ENCODE measurements around the gene REV1.

REV1 gene

DNA sequence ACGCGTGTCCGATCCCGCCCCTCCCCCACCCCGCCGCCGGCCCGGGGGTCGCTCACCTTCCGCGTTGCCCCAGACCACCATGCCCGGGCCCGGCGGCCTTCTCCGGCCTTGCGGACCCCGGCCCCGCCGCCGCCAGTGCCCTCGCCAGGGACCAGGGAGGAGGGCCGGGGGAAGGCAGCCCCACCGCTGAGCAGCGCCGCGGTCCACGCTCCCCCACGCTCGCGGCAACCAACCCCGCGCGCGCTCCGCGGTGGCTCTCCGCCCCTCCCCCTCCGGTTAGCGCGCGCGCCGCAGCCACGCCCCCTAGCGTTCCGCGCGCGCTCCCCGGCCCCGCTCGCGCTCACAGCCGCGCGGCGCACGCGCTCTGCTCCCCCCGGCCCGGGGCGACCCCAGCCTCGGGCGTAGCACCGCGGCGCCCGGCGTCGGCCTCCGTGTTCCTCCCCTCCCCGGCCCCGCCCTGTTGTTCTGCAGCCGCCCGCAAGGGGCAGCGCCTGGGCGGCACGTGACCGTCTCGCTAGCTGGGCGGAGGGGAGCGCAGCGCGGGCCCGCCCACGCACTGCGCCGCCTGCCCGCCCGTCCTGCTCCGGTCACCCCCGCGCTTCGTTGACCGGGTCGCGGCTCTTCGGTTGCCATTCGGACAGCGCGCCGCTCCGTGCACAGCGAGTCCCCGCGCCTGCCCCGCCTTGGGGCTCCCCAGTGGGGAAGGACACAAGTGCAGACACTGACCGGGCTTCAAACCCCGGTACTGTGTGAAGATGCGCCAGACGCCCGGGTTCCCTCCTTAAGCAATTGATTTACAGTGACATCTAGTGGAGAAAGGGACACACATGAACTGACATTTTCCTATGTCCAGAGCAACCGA, at the start of gene REV1:
REV1 (minus strand) TSS at position 257 of the 862 bp plus-strand sequence. CDS start 25,042 bp downstream, outside the sequence.
- DNase-seq: peak; percentile 96

DNA sequence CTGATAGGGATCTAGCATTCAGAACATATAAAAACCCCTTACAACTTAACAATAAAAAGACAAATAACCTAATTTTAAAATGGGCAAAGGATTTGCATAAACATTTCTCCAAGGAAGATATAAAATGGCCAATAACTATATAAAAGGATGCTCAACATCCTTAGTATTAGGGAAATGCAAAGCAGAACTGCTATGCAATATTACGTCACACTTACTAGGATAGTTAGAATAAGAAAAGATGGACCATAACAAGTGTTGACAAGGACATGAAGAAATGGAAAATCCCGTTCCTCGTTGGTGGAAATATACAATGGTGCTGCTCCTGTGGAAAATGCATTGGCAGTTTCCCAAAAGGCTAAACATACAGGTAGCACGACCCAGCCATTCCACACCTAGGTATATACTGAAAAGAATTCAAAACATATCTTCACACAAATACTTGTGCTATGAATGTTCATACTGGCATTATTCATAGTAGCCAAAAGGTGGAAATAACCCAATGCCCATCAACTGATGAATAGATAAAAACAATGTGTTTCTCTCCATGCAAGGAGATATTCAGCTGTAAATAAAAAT, 48.2 kb upstream of the REV1 start:
- DNase-seq: no peak

DNA sequence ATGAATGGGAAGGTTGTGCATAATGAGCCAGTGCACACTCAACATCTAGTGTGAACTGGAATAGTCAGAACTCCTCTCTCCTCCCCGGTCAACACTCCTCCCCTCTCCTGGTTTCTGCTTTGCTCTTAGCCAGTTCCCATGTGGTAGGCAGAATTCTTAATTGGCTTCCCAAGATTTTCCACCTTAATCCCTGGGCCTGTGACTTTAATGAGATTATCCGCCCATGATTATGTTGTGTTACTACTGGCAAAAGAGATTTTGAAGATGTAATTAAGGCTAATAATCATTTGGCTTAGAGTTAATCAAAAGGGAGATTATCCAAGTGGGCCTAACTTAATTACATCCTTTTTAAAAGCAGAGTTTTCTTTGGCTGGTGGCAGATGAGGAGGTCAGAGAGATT, 34.2 kb upstream of the REV1 start:
- DNase-seq: no peak

DNA sequence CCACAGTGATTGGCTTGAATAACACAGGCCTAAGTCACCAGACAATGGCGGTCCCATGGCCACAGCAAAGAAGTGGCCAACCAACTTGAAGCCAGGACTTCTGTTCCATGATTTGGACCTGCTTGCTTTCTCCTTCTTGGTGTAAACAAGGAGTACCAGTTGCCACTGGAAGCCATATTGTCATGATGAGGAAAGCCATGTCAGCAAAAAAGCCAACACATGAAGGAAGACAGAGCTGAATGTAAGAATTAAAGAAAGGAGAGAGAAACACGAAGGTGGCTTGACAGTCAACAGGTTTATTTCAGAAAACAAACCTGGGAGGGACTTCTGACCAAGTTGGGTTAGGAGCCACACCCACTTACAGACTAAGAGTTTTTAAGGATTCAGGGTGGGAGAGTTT, 32.3 kb upstream of the REV1 start:
- no peak for DNase-seq

DNA sequence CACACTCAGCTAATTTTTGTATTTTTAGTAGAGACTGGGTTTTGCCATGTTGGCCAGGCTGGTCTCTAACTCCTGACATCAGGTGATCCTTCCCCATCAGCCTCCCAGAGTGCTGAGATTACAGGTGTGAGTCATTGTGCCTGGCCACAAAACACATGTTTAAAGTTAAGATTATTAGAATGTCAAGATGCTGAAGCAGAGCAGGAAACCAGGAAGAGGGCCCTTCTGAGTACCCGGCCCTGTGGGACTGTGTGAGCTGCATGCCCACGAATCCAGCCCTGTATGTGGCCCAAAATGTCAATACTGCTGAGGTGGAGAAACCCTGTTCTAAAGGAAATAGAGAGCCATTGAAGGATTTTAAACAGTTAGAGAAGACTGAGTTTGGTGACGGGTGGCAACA, 31.0 kb upstream of the REV1 start:
- no peak for DNase-seq

DNA sequence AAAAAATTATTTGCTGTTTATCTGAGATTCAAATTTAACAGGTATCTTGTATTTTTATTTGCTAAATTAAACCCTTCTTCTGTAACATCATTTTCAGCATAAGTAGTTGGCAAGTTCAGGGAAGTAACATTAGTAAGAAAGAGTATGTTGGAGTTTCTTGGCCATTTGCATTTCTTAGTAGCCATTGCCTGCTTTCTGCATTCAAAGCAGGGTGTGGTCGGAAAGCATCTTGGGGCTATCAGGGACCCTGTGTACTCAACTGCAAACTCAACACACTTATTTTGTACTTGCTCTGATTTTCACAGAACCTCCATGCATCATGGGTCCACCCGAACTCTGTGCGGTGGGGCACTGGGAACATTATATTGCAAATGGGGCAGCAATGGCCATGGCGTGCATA, 30.4 kb upstream of the REV1 start:
- no peak for DNase-seq

DNA sequence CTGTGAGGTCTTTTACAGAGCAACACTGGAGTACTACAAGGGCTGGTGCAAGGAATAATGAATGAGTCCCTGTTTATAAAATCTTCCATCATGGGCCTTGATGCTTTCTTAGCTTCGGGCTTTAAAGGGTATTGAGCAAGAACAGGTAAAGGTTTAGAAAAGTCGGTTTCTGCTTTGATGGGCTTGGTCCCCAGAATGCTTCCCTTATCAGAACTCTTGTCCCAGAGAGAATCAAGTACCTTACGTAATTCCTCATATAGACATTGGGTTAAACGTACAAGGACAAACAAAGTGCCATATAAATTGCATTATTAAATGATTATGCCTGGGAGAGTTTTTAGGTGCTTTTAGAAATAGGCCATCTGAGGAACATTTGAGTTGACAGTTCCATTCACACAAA, 24.5 kb upstream of the REV1 start:
- no peak for DNase-seq

DNA sequence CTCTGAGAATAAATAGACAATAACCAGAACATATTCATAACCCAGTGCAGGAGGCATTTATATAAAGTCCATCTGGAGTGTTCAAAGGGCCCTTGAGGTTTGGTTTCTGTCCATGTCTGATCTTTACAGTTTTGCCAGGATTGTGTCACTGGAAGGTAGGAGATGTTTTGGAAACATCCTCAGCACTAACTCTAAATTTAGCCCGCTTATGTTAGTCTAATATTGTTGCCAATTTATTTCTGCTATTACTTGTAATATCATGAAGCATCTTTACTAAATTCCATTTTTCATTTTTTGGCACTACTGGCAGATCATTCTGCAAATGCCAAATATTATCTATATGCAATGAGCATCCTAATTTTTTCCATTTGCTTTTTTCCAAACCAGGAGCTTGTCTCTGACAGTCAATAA, 22.4 kb upstream of the REV1 start:
- DNase-seq: no peak

DNA sequence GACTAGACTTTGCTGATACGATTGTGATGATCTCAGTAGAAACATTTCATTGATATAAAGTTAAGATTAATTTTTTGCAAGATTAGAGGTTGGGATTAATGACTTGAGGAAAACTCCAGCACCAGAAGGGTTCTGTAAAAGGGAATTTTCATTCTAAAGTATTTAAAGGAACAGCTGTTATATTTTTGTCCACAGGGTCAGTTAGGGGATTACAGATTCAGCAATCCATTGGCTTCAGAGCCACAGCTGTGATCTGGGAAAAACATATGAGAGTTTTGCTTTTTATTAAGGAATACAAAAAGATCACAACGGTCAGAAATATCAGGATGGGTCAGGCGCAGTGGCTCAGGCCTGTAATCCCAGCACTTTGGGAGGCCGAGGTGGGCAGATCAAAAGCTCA, 19.6 kb upstream of the REV1 start:
- no peak for DNase-seq

DNA sequence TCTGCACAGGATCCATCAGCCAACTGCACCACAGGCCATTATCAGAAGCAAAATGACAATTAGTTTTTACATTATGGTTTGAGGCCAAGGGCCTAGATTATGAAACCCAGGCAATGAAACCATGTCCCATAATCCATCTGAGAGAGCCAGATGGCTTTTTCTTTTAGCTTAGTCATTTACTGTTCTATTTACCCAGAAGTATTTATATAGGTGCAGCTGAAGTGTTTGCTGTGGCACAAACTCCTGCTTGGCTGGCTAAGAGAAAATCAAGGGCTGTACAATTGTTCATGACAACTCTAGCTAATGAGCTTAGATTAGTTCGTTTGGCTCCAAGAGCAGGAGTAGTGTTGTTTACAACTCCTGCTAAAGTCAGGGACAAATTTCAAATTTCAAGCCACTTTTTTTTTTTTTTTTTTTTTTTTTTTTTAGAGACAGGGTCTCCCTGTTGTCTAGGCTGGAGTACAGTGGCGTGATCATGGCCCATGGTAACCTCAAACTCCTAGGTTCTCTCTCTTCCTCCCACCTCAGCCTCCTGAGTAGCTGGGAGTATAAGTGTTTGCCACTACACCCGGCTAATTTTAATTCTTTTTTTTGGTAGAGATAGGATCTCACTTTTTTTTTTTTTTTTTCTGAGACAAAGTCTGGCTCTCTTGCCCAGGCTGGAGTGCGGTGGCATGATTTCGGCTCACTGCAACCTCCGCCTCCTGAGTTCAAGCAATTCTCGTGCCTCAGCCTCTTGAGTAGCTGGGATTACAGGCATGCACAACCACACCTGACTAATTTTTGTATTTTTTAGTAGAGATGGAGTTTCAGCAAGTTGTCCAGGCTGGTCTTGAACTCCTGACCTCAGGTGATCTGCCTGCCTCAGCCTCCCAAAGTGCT, 18.4 kb upstream of the REV1 start:
- DNase-seq: no peak

DNA sequence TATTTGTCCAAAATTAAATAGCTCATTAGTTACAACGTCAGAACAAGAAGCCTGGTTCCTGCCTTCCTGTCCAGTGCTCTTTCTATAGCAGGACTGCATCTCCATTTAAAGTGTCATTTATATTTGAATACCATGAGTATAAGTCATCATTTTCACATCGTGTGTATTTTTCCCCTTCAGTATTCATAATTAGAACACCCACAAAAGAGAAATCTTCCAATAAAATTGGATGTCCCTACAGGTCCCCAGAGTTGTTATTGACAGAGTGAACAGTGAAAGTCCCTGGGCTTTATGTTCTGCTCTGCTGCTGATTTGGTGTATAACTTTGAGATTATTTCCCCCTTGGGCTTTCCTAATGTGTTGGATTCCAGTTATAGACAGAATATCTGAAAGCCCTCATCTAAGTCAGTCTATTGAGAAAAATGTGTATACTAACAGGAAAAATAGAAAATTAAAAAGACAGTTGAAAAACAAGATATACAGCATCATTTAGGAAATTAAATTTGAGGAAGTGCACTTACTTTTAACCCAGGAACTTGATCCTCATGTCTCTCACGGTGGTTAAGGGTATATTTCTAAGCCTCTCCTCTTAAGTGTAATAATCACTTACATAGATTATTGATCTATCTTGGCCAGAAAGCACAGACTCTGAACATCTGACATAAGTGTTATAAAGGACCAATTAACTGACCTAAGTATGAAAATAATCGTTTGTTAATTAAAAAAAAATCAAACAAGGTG, 15.2 kb upstream of the REV1 start:
- DNase-seq: no peak

DNA sequence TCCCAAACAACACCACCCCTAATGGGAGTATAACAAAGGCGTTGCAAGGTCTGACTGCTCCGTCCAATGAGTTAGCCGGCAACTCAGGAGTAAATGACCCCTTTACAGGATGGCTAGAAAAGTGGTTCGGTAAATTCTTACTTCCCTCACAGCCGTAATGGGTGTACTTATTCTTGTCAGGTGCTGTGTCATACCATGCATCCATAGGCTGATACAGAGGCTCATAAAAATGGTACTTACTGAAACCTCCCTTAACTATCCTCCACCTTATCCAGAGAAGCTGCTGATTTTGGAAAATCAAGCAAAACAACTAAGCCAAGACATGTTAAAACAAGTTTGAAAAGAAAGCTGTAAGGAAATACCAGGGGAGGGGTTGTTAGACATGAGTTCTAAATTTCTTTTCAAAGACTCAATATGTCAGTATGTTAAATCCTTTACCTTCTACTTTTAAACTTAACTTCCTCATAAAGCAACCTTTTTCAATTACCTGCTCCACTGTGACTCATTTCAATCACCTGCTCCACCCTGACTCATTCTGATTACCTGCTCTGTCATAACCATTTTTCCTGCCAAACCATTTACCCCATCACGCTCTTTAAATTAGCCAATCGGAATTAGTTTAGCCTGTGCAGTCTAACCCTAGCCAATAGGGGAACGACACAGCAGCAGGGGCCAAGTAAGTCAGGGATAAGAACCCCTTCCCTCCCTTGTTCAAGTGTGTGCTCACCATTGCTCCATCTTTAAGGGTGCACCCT, 14.0 kb upstream of the REV1 start:
- DNase-seq: peak; percentile 57

DNA sequence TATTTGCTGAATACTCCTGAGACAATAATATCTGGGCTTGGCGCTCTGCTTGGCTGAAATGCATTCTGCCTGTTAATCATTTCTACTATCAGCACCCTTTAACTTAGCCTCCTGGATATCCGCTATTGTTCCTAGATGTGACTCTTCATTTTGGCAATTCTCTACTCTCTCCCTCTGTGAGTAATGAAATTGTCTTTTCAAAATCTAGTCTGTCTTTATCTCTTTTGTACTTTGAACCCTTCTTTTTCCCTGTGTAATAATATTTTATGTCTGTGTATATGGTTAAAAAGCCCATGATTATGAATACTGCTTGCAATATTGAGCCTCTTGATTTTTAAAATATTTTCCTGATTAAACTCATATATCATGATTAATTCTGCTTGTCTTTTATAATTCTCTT, 6.2 kb upstream of the REV1 start:
- no peak for DNase-seq

DNA sequence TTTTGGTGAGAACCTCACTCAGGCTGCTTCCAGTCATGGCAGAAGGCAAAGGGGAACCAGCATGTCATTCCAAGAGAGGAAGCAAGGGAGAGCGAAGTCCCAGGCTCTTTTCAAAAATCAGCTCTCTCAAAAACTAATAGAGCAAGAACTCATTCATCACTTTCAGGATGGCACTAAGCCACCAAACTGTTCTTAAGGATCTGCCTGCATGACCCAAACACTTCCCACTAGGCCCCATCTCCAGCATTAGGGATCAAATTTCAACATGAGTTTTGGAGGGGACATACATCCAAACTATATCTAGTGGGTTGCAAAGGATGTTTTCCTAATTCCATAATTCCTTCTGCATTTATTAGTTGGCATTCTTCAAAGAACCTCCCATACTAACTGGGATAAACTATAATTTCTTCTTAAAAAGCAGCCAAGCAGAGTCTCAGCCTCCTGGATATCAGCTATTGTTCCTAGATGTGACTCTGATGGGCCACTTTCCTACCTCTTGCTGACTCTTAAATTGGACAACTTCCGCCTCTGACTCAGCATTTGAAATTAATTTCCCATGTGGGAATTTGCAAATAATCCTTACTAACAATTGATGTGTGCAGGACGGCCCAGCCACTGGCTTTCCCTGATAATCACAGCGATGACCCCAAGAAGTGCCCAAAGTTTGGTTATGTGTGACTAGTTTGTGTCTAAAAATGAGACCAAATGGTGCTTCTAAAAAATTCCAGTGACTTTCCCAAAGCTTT, 5.5 kb upstream of the REV1 start:
- DNase-seq: no peak

DNA sequence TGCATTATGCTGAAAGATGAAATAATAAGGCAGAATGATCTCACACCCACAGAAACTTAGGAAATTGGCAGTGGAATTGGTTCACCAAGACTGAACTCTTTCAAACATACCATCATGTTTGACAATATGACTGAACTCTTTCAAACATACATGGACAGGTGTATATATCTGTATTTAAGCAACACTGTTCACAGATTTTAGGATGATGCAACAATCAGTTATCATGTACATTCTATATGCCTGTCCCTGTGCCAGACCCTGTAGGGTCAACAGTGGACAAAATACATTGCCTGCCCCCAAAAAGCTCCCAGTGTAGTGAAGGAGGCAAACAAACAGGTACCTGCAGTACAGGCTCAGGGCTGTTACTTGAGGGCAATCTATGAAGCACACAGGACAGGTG, 2.9 kb upstream of the REV1 start:
- no peak for DNase-seq

DNA sequence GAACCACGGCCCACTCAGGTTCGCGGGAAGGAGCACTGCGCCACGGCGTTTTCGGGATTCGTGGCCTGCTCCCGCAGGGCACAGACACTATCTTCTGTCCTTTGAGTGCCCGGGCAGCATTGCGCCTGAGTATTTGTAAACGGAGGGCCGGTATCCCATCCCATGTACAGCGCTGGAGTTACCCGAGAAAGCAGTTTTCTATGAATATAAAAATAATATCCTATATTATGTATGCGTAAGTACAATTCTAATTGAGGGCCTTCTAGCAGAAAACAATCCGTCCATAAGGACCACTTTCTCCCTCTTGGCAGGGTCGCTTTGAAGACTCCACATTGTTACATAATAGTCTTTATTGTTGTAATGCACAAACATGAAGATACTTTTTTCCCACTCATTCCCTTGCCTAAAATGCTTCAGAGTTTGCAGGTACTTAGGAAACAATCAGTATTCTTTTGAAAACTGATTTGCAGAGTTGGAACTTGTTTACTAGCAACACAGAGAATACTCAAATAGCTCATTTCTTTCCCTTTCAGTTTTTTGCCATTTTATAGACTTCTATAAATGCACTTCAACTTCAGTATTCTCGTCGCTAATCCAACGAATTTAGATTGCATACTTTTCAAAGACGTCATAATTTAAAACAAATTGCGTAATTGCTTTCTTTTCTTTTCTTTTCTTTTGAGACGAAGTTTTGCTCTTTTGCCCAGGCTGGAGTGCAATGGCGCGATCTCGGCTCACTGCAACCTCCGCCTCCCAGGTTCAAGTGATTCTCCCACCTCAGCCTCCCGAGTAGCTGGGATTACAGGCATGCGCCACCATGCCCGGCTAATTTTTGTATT, 1.0 kb upstream of the REV1 start:
- DNase-seq: no peak

DNA sequence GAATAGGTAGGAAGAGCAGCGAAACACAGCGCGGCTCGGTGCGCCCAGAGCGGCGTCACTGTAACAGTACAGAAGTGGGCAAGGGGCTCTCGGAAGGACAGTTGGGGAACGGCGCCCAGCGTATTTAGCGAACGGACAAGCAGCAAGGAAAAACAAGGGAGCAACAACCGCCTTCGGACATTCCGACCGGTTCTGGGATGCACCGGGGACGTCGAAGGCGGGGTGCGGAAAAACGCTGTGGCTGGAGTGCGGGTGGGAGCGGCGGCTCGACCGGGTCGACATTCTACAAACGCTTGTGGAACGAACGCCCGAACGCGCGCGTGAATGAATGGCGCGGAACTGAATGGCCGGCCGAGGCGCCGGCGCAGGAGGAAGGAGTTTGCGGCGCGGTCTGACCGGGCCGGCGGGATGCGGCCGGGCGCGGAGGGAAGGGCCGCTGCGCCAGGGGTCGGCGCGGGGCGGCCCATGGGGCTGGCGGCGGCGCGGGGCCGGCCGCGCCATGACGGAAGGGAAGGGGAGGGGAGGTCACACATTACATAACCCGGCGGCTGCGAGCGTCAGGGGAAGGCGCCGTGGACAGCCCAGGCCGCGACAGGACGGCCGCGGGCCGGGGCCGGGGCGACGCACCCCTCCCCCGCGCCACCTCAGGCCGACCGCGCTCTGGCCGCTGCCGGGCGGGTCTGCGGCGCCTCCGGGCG, 605 bp downstream of the REV1 start:
- DNase-seq: peak; percentile 60

DNA sequence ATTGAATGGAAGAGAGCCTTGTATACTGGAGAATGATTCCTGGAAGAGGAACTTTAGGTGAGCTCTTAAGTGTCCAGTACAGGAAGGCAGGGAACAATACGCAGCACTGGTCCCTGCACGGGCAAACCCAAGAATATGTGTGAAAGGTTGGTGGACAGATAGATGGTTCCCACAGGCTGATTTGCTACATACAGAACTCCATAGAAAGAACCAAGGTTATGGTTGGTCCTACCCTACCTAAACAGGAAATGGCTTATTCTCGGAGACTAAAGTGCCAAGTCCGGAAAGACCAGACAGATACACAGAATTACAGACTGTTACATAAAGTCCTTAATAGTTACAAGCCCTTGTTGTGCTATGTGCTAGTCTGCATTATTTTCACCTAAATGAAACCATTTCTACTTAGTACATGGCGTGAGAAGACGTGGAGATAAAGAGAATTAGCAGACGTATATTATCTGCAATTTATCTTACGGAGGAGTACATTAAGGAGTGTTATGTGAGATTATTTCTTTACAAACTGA, 1.2 kb downstream of the REV1 start:
- DNase-seq: peak; percentile 31

DNA sequence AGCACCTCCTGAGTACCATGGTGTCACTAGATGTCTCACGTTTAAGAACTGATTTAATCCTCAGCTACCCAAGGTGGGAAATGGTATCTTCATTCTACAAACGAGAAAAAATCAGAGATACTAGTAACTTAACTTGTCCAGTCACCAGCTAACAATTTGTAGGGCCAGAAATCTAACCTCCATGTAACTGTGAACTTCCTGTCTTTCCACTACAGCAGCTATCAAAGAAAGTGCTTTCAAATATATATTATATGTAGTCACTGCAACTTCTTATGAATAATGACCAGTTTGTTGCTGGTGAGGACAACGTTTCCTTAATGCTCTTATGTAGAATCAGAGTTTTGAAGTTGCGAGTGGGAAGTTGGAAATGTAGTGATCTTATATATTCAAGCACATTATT, 1.9 kb downstream of the REV1 start:
- DNase-seq: no peak

DNA sequence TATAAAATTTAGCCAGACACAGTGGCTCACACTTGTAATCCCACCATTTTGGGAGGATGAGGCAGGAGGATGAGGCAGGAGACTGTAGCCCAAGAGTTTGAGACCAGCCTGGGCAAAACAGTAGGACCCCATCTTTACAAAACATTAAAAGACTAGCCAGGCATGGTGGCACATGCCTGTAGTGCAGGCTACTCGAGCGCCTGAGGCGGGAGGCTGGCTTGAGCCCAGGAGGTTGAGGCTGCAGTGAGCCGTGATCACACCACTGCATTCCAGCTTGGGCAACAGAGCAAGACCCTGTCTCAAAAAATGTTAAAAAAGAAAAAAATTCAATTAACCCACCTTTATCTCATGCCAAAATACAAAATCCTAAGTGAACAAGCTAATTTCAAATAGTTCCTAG, 4.0 kb downstream of the REV1 start:
- no peak for DNase-seq
